HG03103 (cell line): ENCODE data around the gene PDE3A.

Experiments used
- ATAC-seq: cut with Tn5 transposase; IDR thresholded peaks from one replicate; pipeline ENCODE4 v1.9.1; 2021; ENCODE audit warnings: low read depth; ENCODE audit not compliant: unreplicated experiment

Gene PDE3A

DNA sequence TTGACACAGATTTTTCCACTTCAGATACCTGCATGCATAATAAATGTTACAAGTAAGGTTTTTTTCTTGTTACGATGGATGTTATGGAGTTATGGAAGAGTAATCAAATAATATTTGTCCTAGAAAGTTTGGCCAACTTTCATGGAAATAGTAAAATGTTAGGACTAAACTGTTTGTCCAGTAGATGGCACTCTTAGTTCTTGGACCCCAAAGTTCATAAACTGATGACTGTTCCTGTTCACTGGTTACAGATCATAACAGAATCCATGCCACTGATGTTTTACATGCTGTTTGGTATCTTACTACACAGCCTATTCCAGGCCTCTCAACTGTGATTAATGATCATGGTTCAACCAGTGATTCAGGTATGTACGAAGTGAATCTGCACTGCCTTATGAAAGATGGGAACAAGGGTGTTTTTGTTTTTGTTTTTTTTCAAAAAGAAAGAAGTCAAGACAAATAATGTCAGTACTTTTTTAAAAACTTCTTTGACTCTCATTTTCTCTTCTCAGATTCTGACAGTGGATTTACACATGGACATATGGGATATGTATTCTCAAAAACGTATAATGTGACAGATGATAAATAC is 278.0 kb downstream of the PDE3A start:
- no peak for ATAC-seq

DNA sequence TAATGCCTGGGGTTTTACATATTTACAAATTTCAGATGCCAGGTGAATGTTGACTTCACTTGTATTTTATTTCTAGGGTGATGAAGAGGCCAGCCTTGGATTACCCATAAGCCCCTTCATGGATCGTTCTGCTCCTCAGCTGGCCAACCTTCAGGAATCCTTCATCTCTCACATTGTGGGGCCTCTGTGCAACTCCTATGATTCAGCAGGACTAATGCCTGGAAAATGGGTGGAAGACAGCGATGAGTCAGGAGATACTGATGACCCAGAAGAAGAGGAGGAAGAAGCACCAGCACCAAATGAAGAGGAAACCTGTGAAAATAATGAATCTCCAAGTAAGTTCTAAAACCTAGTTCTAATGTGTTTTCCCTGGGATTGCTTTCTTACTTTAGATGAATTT is 285.5 kb downstream of the PDE3A start:
- ATAC-seq: no peak

GRCh38 chr12:20656600-20656999 is 288.3 kb downstream of the PDE3A start:
- no peak for ATAC-seq

- ATAC-seq: no peak
Observed at GRCh38 chr12:20657496-20657895, 289.2 kb downstream of the PDE3A start.

DNA sequence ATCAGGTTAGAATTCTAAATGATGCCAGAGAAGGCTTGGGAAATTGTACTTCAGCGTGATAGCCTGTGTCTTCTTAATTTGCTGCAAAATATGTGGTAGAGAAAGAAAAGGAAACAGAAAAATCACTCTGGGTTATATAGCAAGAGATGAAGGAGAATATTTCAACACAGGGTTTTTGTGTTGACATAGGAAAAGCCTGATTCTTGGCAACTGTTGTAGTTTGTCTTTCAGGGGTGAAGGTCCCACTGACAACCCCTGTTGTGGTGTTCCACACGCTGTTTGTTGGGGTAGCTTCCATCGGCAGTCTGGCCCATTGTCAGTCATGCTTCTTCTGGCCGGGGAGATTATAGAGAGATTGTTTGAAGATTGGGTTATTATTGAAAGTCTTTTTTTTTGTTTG is 313.0 kb downstream of the PDE3A start:
- ATAC-seq: no peak

- ATAC-seq: no peak
Observed at GRCh38 chr12:20695232-20695631, 326.9 kb downstream of the PDE3A start, which contains the start of gene SLCO1C1. Gene SLCO1C1, plus strand, starts transcription at chr12:20695332. Its CDS starts 4,245 bp downstream, at chr12:20699577.

DNA sequence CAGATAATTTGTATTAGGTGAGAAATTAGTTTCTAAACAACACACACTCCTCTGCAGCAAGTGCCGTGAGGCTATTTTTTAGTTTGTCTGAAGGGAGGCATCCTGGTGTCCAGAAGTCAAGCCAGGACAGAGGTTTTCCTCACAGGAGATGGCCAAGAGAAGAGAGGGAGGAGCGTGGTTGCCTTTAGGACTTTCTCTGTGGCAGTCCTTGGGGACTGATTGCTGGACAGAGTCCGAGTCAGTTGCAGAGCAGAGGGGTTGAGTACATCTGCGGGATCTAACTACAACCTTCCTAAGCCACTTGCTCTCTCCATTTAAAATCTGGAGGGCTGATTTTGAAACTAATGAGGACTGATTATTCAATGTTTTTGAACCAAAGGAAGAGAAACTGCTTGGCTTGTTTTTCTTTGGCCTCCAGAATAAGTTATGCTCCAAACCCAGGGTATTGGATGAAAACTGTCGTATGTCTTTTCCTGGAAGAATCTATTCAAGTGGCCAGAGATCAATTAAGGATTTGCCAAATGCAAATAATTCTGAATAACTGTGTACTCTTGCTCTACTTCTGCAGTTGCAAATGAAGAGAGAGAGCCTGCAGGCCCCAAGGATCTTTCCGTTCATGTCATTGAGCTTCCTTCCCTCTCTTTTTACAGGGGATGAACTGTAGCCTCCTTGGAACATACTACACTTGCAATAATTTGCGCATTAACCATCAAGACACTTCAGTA is 328.0 kb downstream of the PDE3A start:
- ATAC-seq: no peak

DNA sequence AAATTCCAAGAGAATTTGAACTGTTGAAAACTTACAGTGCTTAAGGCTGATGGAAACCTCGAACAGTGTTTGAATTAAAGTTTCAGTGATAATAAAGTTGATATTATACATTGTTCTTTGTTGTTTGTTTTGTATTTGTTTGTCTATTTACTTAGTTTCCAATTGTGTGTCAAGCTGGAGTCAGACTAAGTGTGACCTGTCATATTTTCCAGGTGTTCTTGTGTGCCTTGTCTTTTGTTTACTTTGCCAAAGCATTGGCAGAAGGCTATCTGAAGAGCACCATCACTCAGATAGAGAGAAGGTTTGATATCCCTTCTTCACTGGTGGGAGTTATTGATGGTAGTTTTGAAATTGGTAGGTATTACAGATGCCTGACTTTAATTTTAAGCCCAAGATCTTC is 332.8 kb downstream of the PDE3A start:
- no peak for ATAC-seq

GRCh38 chr12:20704860-20705259 is 336.5 kb downstream of the PDE3A start:
- ATAC-seq: no peak

DNA sequence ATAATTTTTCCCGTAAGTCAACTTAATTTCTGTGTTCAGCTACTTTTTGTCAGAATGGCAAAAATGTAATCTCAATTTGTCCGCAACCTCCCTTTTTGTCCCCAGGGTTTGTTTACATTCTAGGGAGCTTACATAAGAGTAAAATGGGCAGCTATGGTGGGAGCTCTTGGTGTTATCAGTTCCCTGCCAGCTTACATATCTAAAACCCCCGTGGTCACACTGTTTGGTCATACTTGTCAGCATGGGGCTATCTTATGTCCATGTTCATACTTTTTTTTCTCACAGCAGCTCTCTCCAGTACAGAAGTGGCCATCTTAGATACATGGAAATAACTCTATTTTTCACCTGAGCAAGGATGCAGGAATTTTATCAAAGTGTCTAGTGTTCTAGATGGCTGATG is 343.5 kb downstream of the PDE3A start:
- ATAC-seq: no peak

DNA sequence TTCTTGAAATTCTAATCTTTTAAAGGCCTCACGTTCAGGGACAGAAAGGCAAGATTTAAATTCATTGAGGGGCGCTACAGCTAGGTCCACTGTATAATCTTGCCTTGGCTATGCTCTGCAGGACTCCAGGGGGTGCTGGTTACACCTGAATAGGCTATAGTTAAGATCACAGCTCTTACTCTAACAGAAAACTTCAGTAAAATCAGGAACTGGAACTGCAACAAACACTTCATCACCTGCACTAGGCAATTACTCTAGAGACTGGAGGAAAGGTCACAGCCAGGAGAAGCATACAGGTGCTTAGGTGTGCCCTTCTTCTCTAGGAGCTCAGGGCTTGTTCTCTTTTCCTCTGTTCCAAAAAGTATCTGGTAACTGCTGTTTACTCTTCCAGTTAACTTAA is 347.7 kb downstream of the PDE3A start:
- no peak for ATAC-seq

- ATAC-seq: no peak
Observed at GRCh38 chr12:20716985-20717384, 348.6 kb downstream of the PDE3A start.

DNA sequence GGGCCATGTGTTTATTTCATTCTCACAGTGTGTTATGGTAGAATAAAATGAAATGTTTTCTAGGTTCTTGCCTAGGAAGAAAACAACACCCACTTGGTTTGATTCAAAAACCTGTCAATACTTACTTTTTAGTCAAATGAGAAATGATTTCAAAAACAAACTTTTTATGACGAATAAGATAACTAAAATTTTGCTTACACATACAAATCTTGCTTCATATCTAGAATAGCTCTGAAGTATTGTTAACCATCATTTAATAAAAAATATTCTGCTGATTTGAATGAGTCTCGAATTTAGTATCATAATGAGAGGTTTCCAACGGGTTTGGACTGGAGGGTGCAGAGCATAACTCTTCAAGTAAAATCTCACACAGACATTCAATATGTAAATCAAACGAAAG is 350.0 kb downstream of the PDE3A start:
- ATAC-seq: no peak

- ATAC-seq: no peak
Observed at GRCh38 chr12:20722142-20722541, 353.8 kb downstream of the PDE3A start.

- no peak for ATAC-seq
Observed at GRCh38 chr12:20731274-20731673, 362.9 kb downstream of the PDE3A start.
